Measurements from ENCODE around the gene IL17REL.

DNA sequence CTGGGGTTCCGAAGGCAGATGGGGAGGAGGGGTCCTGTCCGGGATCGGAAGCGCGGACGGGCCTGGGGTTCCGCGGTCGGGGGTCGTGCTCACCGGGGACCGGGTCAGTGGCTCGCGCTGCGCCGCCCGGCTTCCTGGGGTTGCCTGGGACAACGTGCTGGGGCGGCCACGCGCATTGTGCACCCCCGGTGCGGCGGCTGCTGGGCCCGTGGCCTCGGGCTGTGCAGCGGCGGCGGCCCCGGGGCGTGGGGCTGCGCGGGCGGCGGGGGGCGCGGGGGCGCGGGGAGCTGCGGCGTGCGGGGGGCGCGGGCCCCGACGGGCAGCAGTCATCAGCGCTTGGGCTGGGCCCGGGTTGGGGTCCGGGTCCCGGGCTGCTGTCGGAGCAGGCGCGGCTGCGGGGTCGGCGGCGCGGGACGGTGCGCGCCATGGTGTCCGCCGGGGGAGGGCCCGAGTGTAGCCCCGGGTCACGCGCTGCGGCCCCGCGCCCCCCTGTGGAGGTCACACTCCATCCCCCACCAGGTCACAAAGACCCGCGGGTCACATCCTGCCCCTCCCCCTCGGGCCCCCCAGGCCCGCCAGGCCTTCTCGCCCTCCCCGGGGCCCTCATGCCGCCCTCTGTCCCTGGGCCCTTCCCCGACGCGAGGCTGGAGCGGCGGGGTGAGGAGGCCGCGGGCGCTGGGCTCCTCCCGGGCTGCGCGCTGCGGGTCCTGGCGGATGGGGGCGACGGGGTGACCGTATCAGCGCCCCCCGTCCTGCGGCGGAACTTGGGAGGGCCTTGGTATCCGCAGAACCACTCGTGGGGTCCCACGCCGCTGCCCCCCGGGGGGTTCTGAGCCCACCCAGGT, 45.7 kb upstream of the IL17REL start, which contains the start of gene TTLL8:
- TF ChIP-seq, protein P1, sequence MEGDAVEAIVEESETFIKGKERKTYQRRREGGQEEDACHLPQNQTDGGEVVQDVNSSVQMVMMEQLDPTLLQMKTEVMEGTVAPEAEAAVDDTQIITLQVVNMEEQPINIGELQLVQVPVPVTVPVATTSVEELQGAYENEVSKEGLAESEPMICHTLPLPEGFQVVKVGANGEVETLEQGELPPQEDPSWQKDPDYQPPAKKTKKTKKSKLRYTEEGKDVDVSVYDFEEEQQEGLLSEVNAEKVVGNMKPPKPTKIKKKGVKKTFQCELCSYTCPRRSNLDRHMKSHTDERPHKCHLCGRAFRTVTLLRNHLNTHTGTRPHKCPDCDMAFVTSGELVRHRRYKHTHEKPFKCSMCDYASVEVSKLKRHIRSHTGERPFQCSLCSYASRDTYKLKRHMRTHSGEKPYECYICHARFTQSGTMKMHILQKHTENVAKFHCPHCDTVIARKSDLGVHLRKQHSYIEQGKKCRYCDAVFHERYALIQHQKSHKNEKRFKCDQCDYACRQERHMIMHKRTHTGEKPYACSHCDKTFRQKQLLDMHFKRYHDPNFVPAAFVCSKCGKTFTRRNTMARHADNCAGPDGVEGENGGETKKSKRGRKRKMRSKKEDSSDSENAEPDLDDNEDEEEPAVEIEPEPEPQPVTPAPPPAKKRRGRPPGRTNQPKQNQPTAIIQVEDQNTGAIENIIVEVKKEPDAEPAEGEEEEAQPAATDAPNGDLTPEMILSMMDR (conservative IDR thresholded peaks at IDR 0.05 in 1 of 2, IDR thresholded peaks at IDR 0.05 in 1 of 2; ENCODE audit: extremely low read depth in 1 of 2, insufficient read depth in 1 of 2, low read depth in 1 of 2, low read length in 2 of 2): no peak
- no peak for TF ChIP-seq EZH2 (IDR thresholded peaks at IDR 0.05; ENCODE audit: borderline replicate concordance, low read length)
